ENCODE measurements around the gene MEIOSIN. TPM values are rescaled to one million over a fixed set of nuclear protein-coding genes. Genes with fewer than 3 reads are reported as not detected.

Gene MEIOSIN
- total and polyA plus RNA-seq, 9 of the 15 experiments (the other 6 are each of a cell fraction or from before 2014, with no cell fraction given) = 0.06 to 2.0 (median 0.76) TPM

GRCh38 chr19:45779231-45780145 is 46.2 kb downstream of the MEIOSIN start (continued):
- TF ChIP-seq ETV1 (tag; conservative IDR thresholded peaks at IDR 0.05; ENCODE audit: low read depth) (peak; percentile 45; the same call in 1 of the 2 replicates), ZNF316 (IDR thresholded peaks at IDR 0.05) (no peak), CREB1 (IDR thresholded peaks at IDR 0.05) (peak; percentile 39; the same call in 1 of the 2 replicates), CREB1 (CRISPR knock-in tag; IDR thresholded peaks at IDR 0.05) (peak; percentile 42; the same call in 1 of the 2 replicates), ZBTB12 (CRISPR knock-in tag; IDR thresholded peaks at IDR 0.05) (no peak), EWSR1 (IDR thresholded peaks at IDR 0.05; ENCODE audit: borderline replicate concordance, low read depth, partially characterized antibody) (no peak), SAP30 (IDR thresholded peaks at IDR 0.05; ENCODE audit: borderline replicate concordance, insufficient read depth, low read depth, low read length, poor library complexity, severe bottlenecking) (no peak), BACH1 (tag; IDR thresholded peaks at IDR 0.05) (no peak), ZNF280B (CRISPR knock-in tag; IDR thresholded peaks at IDR 0.05) (no peak), ZBTB2 (IDR thresholded peaks at IDR 0.05) (peak; percentile 83), ZFP30 (CRISPR knock-in tag; IDR thresholded peaks at IDR 0.05; ENCODE audit: borderline replicate concordance) (no peak), RFX7 (CRISPR knock-in tag; IDR thresholded peaks at IDR 0.05) (no peak), PHF21A (IDR thresholded peaks at IDR 0.05; ENCODE audit: borderline replicate concordance, low read depth) (no peak), MCM2 (IDR thresholded peaks at IDR 0.05; ENCODE audit: low read depth) (no peak), SMARCC2 (IDR thresholded peaks at IDR 0.05; ENCODE audit: low read depth) (0 out of 2 replicates have a peak, but pooled peaks have one; percentile 22), RBM34 (IDR thresholded peaks at IDR 0.05; ENCODE audit: borderline replicate concordance, insufficient read depth, low read length) (no peak), RBM39 (optimal IDR thresholded peaks at IDR 0.05; ENCODE audit: low read depth, low read length) (peak; percentile 75), THAP12 (CRISPR knock-in tag; IDR thresholded peaks at IDR 0.05) (peak; percentile 40; the same call in 1 of the 2 replicates), NBN (IDR thresholded peaks at IDR 0.05; ENCODE audit: low read depth) (no peak; the same call in 1 of the 2 replicates), ELF1 (tag; IDR thresholded peaks at IDR 0.05) (no peak)
